WTC11 (cell line): ENCODE data around the gene LYG1.

Source experiments
- FOXJ3 ChIP-seq: sonication (generic); formaldehyde crosslinking; IDR thresholded peaks from 2 replicates; pipeline ENCODE4 v1.9.0; 2021; ENCODE audit warnings: missing genetic modification reagents, mild to moderate bottlenecking, borderline replicate concordance
- SP1 ChIP-seq: sonication (generic); formaldehyde crosslinking; conservative IDR thresholded peaks from 2 replicates; pipeline ENCODE4 v1.8.1; 2022; ENCODE audit warnings: missing genetic modification reagents
- TF ChIP-seq, protein P1 (sequence below): fragments of 200-600 bp; IDR thresholded peaks from 2 replicates; pipeline ENCODE4 v1.8.0; 2022; ENCODE audit warnings: antibody characterized with exemption
- TF ChIP-seq, protein P2 (sequence below): sonication (generic); formaldehyde crosslinking; IDR thresholded peaks from 2 replicates; pipeline ENCODE4 v1.8.0; 2022; ENCODE audit warnings: mild to moderate bottlenecking, missing genetic modification reagents

DNA sequence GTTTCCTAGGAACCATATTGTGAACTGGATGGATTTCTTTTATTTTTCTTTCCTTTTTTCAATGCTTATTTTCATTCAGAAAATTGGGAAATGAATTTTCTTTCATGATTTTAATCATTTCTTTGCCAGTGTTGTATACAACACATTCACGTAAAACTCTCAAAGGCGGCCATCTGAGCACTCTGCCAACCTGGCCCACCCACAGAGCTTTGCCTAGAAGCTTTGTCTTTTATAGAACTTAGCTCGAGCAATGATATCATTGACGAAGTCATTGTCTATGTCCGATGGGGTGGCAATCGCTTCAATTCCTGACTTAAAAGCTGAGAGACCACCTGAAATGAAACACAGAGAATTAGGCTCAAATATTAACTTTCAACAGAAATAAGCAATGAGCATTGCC lies 58.8 kb downstream of the LYG1 start:
- no peak for TF ChIP-seq FOXJ3 (CRISPR knock-in tag)
- TF ChIP-seq, protein P1, sequence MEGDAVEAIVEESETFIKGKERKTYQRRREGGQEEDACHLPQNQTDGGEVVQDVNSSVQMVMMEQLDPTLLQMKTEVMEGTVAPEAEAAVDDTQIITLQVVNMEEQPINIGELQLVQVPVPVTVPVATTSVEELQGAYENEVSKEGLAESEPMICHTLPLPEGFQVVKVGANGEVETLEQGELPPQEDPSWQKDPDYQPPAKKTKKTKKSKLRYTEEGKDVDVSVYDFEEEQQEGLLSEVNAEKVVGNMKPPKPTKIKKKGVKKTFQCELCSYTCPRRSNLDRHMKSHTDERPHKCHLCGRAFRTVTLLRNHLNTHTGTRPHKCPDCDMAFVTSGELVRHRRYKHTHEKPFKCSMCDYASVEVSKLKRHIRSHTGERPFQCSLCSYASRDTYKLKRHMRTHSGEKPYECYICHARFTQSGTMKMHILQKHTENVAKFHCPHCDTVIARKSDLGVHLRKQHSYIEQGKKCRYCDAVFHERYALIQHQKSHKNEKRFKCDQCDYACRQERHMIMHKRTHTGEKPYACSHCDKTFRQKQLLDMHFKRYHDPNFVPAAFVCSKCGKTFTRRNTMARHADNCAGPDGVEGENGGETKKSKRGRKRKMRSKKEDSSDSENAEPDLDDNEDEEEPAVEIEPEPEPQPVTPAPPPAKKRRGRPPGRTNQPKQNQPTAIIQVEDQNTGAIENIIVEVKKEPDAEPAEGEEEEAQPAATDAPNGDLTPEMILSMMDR: no peak
- no peak for TF ChIP-seq SP1 (CRISPR knock-in tag)
- TF ChIP-seq, protein P2, sequence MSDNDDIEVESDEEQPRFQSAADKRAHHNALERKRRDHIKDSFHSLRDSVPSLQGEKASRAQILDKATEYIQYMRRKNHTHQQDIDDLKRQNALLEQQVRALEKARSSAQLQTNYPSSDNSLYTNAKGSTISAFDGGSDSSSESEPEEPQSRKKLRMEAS (CRISPR knock-in tag): no peak
